Stimulated activated CD8-positive, alpha-beta memory T cell treated with anti-CD3 and anti-CD28 coated beads, Interleukin-2, amount 100 ng/mL, for 48 hours (primary cell): ENCODE results near the gene DENND5B.
"Not testable (repeated sequence)": the region's sequence is repeated elsewhere in the genome, so short reads cannot be mapped to it uniquely, and the experiment has no call there.

Experiments
- DNase-seq, 2 donors: peaks; one replicate each; pipeline ENCODE4 v3.0.0-alpha.2; 2020; ENCODE audit warnings: low read depth in 2 of 2

The DENND5B gene

DNA sequence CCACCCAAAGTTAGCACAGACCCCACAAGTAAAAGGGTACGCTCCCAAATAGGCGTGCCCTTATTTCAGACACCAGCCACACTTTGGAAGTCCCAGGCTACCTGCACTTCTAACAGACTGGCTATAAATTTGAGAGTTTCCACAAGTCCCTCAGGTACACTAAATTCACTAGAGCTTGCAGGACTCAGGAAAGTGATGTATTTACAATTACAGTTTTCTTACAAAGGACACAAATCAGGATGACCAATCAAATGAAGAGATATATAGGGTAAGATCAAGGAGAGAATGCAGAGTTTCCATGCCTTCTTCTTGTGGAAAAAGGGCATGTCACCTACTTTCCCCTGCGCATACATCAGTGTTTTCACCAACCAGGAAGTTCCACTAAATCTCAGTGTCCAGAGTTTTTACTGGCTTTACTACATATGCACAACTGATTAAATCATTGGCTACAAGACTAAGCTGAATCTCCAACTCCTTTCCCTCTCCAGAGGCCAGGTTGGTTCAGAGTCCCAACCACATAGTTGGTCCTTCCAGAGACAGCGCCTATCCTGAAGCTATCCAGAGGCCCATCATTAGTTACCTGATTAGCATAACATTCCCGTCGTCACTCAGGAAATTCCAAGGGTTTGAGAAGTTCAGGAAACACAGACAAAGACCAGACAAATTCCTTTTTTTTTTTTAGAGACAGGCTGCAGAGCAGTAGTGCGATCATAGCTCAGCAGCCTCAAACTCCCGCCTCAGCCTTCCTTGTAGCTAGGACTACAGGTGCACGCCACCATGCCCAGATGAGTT, 84.2 kb downstream of the DENND5B start:
- no peak for DNase-seq

DNA sequence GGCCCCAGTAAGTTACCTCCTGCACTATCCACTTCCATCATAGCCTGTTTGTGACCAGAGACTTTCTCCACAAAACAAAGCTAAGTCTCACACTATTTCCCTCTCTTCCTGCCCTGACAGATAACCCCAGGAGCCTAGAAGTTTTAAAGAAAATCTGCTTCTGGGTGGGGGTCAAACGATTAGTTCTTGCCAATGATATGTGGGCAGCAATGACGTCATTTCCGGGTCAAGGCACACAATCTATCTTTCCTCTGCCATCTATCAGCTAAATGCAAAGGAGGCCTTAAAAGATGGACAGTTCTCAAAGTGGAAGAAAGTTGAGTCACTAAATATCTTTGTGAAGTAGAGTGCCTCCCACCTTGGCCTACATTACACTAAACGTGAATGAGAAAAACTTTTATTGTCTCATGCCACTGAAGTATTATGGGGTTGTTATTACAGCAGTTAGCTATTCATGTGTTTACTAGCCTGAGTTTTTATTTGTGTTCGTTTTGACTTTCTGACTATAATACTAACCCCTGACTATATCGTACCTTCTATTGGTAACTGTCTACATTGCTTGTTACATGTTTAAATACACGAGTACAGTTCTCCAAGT, 86.2 kb downstream of the DENND5B start:
- DNase-seq, result no peak

DNA sequence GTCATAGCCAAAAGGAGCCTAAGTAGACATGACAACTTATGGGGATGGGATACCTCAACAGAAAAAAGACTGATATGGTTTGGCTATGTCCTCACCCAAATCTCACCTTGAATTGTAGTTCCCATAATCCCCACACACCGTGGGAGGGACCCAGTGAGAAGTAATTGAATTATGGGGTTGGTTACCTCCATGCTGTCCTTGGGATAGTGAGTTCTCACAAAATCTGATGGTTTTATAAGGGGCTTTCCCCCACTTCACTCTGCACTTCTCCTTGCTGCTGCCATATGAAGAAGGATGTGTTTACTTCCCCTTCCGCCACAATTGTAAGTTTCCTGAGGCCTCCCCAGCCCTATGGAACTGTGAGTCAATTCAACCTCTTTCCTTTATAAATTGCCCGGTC, 89.9 kb downstream of the DENND5B start:
- DNase-seq, result not testable (repeated sequence)

DNA sequence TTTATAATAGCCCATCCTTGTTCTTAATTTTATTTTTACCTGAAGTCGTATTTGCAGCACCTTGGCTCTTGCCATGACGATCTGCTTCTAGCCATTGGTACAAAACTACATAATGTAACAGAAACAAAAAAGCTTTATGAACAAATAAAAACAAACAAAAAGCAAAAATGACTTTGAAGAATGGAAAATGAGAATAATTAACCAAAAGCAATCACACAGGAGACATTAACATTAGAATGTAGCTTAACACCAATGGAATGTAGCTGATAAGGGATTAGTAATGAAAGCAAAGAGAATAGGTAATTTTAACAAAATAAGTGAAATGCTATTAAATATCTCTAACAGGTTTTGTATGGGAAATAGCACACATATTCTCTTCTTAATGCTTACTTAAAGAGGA, 91.4 kb downstream of the DENND5B start:
- DNase-seq, result no peak

DNA sequence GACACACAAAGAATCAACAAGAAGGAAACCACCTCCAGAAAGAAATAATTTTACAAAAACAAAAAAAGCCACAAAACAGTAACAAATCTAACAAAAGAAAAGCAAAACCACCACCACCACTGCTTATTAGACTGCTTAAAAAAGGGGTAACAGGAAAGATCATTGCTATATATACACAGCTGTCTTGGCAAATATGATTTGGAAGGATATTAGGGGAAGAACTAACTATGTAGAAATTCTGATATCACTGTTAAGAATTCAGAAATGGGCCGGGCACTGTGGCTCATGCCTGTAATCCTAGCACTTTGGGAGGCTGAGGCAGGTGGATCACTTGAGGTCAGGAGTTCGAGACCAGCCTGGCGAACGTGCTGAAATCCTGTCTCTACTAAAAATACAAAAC, 92.5 kb downstream of the DENND5B start:
- no peak for DNase-seq

DNA sequence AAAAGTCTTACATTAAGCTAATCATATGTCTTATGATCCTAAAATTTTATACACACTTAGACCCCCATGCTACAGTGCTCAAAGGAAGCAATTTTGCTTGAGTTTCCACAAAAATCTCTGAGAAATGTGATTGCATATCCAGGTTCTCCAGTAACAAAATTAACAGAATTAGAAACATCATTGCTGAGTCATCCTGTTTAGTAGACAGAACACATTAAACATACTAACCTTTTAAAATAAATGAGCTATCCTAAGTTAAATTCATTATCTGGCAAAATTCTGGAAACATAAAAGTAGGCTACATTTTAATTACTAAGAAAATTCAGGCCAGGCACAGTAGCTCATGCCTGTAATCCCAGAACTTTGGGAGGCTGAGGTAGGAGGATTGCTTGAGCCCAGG, 94.7 kb downstream of the DENND5B start:
- DNase-seq, result no peak

DNA sequence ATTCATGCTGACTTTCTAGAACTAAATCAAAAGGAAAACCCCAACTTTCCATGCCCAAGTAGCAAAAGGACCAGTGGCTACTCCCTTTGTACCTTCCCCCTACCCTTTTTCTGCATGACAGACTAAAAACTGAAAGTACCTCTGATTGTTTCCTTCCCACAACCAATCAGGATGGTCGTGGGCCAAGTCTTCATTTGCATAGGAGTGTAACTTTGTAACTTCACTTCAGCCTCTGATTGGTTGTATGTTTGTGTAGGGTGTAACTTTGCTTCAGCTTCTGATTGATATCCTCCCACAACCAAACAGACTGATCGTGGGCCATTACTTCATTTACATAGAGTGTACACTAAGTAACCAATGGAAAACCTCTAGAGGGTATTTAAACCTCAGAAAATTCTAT, 96.5 kb downstream of the DENND5B start:
- DNase-seq, result no peak

DNA sequence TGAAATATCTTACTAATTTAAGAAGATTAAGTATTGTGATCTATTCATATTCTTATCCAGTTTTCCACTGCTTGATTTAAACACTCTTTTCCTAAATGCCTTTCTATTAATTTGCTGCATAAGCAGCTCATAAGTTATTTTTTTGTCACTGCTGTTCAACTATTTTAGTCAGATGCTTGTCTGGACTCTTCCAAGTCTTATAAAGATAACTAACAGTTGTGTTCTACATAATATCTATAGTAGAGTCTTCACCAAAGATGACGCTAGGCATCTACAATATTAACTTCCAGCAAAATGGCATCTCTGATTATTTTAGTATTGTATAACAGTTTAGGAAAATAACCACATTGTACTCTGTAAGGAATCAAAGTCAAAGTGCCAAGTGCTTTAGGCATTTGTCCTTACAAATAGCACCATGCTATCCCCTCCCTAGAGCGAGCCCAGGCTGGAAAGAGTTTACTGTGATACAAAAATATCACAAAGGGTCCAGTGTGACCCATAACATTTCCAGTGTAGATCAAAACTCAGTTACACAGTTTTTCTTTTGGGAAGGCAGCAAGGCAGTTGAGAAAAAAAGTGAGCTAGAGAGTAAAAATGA, 98.2 kb downstream of the DENND5B start:
- no peak for DNase-seq

DNA sequence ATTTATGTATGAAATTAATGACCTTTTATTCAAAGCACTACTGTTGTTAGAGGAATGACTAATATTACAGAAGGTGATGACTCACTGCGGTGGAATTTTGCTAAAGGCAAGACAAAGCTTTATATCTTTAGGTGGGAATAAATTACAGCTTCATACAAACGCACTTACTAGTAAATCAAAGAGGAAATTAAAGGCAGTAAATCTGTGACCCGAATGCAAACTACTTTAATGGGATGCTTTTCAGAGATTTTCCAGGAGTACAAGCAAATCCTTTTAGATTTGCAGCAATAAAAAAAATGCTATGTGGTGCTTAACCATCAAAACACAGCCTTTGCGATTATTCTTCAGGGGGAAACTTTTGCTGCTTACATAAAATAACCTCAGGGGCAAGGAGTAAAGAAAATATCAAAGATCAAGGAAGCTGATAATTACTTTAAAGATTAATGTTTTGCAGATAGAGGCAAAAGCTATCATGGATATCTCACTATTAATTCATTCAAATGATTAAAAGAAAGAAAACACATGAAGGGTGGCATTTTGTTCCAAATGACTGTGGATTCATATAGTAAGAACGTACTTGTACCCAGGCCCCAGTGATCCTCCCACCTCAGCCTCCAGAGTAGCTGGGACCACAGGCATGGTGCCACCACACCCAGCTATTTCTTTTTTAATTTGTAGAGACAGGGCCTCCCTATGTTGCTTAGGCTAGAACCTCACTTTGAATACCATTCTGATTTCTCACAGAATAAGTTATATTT, 98.9 kb downstream of the DENND5B start:
- DNase-seq, result no peak

DNA sequence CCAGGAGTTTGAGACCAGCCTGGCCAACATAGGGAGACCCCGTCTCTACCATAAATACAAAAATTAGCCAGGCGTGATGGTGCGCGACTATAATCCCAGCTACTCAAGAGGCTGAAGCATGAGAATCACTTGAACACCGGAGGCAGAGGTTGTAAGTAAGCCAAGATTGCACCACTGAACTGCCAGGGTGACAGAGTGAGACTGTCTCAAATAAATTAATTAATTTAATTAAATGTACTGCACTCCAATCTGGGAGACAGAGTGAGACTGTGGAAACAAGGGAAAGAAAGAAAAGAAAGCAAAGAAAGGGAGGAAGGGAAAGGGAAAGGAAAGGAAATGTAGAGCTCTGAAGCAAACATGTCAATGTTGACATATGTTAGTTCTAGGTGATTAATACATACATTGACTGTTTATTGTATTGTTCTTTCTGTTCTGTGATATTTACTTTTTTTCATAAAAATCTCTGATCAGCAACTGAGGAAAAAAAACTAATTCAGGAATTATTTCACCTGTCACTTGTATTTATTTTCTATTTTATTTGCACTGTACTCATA, 99.6 kb downstream of the DENND5B start:
- no peak for DNase-seq

DNA sequence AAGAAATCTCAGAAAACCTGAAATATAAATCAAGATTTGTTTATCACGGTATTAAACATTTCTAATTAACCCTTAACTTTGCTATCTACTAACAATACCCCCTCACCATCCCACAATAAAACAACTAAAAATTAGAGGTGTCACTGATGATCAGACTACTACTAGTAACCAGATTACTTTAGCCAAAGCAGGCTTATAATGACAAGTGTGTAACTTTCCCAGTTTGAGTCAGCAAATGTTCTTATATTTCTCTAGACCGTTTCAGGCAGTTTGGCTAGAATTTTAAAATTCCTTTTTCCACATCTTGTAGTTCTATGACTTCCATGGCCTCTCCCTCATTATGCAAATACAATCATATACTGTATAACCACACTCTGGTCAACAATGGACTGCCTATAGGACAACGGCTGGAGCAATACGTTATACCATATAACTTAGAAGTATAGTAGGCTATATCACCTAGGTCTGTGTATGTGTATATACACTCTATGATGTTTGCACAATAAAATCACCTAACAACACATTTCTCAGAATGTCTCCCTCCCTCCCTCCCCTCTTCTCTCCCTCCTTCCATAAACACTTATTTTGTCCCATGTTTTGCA, 102.1 kb downstream of the DENND5B start:
- no peak for DNase-seq

DNA sequence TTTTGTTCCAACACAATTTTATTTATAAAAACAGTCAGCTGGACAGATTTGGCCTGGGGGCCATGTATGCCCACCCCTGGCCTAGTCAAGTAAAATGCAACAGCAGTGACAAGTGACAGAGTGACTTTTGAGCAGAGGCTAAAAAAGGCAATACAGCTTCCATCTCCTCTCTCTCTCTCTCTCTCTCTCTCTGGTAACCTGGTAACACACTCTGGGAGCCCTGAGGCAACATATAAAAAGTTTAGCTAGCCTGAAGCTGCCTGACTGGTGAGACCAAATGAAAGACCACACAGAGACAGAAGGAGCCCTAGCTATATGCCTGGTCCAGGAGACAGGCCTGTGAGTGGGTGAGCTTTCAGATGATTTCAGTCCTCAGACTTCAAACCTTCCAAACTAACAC, 105.4 kb downstream of the DENND5B start:
- DNase-seq, result no peak

DNA sequence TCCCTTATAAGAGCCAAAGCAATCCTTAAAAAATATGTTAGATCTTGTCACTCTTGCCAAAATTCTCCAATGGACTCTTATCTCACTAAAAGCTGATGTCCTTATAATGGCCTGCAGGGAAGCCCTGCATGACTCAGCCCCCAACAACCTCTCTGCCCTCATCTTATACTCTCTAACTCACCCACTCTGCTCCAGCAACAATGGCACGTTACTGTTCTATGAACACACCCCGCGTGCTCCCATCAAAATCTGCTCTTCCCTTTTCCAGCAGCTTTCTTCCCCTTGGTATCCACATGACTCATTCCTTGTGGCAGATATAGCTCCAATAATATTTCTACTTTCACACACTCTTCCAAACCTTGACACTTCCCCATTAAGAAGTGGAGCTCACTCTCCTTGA, 108.1 kb downstream of the DENND5B start:
- DNase-seq, result no peak

DNA sequence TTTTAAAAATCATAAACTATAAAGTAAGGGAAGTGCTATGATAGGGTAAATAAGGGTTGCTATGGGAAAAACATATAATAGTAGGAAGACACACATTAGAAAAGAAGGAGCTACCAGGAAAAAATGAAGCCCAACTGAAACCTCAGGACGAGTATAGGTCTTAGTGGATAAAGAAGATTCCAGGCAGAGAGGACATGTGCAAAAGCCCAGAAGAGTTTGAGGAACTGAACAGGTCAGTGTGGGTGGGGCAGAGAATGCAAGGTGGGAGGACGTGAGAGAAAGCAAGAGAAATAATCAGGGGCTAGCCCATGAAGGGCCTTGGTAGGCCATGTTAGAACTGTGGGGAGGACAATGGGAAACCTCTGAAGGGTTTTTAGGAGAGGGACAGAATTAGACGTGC, 109.5 kb downstream of the DENND5B start:
- DNase-seq, result no peak

DNA sequence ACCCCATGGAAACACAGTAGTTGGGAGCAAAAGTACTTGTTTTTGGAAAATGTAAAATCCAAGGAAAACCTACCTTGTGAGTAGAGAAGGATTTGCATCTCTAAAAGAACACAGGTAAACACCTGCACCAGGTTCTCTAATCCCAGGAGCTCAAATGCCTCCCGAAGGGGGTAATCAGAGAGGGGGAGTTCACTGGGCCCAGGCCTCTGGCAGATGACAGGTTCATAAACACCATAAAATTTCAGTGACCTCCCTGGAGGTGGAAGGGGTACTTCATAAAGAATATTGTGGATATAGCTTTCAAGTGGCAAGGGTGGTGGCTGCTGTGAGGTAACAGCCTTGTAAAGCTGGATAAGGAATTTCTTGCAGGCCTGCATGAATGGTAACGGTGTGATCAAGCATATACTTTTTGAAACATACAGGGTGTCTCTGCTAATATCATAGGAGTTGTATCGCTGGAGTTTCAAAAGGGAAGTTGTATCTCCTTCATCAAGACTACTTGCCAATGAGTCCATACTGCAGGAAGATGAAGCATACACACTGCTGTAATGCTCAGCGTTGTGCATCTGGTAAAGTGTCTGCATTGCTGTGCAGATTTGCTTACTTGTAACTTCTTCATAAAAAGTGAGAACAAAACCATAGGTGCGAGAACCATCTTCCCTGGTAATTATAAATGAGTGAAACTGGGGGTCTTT, 111.3 kb downstream of the DENND5B start:
- DNase-seq, result no peak

DNA sequence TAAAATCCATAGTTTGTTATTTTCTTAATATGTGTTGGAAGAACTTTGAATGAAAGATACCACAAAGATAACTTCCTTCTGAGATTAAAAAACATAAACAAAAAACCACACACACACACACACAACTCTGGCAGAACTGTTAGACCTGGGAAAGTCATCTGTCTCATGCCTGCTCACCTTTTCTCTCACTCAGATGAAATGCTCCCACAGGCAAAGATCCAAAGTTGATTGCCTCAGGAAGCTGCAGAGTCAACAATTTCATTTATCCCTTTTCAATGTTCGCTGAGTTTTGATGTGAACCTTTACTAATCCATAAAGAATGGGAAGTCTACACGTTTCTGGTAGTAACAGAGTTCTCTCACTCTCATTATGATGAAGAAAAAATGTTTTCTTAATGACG, 112.0 kb downstream of the DENND5B start:
- DNase-seq, result no peak

DNA sequence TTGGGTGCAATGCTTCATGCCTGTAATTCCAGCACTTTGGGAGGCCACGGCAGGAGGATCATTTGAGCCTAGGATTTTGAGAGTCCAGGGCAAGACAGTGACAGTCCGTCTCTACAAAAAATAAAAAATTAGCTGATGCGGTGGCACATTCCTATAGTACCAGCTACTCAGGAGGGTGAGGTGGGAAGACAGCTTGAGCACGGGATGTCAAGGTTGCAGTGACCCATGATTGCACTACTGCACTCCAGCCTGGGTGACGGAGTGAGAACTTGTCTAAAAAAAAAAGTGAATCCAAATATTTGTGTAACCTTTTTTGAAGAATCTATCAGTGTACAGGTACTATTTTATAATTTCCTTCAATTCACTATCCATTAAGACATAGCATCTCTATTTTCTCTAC, 112.5 kb downstream of the DENND5B start:
- DNase-seq, result no peak

DNA sequence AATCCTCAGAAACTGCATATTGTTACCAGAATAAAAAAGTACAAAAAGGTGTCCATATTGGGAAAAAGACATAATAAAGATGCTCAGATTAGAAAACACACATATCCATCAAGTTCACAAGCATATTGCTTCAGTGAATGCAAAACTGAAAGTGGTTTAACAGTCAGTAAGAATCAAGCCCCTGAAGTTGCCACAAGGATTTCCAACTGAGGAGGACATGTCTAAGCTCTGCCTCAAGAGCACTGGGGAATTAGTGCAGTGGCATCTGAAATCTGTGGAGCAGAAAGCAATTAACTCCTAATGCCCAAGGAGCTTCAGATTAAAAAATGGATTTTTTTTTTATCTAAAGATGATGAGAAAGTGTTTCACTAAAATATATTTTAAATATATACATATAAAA, 113.2 kb downstream of the DENND5B start:
- no peak for DNase-seq

DNA sequence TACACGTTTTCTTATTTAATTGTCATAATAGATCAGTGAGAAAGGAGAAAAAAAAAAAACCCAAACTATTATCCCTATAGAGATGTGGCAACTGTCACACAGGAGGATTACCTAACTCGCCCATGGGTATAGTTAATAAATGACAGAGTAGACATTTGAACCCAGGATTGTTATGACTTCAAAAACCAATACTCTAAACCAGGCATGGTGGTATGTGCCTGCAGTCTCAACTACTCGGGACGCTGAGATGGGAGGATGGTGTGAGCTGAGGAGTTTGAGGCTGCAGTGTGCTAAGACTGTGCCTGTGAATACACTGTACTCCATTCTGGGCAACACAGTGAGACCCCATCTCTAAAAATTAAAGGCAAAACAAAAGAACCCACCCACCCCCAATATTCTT, 114.5 kb downstream of the DENND5B start:
- DNase-seq, result no peak

DNA sequence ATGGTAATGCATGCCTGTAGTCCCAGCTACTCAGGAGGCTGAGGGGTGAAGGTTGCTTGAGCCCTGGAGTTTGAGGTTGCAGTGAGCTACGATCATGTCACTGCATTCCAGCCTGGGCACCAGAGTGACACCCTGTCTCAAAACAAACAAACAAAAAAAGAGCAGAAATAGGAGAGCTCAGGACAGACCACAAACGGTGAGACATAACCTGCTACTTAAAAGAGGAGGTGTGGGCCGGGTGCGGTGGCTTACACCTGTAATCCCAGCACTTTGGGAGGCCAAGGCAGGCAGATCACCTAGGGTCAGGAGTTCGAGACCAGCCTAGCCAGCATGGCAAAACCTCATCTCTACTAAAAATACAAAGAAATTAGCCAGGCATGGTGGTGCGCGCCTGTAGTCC, 115.3 kb downstream of the DENND5B start:
- DNase-seq, result not testable (repeated sequence)

DNA sequence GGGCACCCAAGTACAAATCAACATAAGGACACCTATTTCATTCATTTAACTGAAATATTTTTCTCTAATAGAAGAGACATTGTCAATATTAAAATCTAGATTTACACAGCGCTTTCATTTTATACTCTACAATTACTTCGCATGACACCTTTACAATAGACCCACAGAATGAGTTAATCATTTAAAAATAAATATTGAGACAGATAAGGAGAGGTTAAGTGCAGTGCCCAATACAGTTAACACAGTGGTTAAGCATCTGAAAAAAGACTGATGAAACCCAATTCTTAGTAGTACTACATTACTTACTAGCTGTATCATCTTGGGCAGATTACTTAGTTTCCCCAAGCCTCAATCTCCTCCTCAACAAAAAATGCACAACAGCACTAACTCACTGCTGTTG, 116.2 kb downstream of the DENND5B start:
- DNase-seq, result no peak
